ENCODE data around the gene P2RY8. TPM values are rescaled to one million over a fixed set of nuclear protein-coding genes. Genes with fewer than 3 reads are reported as not detected.

P2RY8 gene
- total RNA-seq, 4 donors from 2014 or later = 0.36 to 1.1 (median 0.62) TPM

DNA sequence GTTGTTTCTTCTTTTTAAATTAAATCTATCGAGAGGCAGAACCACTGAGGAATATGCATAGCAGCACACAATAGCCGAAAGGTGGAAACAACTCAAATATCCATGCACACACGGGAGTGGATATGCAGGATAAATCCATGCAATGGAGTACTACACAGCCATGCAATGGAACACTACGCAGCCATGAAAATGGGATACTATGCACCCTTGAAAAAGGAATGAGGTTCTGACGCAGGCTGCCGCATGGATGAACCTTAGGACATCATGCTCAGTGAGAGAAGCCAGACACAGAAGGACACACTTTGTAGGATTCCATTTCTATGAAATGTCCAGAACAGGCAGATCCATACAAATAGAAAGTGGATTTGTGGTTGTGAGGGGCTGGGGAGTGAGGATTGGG, 18.4 kb upstream of the P2RY8 start:
- TF ChIP-seq POLR2A (IDR thresholded peaks at IDR 0.05) = no peak
- TF ChIP-seq, protein P1, sequence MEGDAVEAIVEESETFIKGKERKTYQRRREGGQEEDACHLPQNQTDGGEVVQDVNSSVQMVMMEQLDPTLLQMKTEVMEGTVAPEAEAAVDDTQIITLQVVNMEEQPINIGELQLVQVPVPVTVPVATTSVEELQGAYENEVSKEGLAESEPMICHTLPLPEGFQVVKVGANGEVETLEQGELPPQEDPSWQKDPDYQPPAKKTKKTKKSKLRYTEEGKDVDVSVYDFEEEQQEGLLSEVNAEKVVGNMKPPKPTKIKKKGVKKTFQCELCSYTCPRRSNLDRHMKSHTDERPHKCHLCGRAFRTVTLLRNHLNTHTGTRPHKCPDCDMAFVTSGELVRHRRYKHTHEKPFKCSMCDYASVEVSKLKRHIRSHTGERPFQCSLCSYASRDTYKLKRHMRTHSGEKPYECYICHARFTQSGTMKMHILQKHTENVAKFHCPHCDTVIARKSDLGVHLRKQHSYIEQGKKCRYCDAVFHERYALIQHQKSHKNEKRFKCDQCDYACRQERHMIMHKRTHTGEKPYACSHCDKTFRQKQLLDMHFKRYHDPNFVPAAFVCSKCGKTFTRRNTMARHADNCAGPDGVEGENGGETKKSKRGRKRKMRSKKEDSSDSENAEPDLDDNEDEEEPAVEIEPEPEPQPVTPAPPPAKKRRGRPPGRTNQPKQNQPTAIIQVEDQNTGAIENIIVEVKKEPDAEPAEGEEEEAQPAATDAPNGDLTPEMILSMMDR (IDR thresholded peaks at IDR 0.05 in 4 of 5, conservative IDR thresholded peaks at IDR 0.05 in 1 of 5) = no peak
- Histone ChIP-seq H3K4me3 (no peak overlapping the region), H3K36me3 (no peaks in the 10 kb centered on the region), H3K27me3 (no peaks in the 10 kb centered on the region), H3K4me1 (no peaks in the 10 kb centered on the region), H3K27ac (peak overlapping the region in 1 of 4 donors; percentile 27), H3K9me3 (no peaks in the 10 kb centered on the region)
- intact Hi-C loops (cut with DNase I; ENCODE audit: low total_unique reads) (no loop called here), in situ Hi-C loops (cut with MboI; ENCODE audit: low sequenced_read_pairs in 4 of 4) (no loop called here)
- DNase-seq (no peak), ATAC-seq (no peak)

- Histone ChIP-seq H3K27ac (peak overlapping the region in 1 of 4 donors; percentile 27), H3K9me3 (no peaks in the 10 kb centered on the region), H3K4me1 (no peaks in the 10 kb centered on the region), H3K4me3 (no peak overlapping the region), H3K27me3 (no peaks in the 10 kb centered on the region), H3K36me3 (no peaks in the 10 kb centered on the region)
- DNase-seq (no peak), ATAC-seq (no peak)
- in situ Hi-C loops (cut with MboI; ENCODE audit: low sequenced_read_pairs in 4 of 4) (no loop called here), intact Hi-C loops (cut with DNase I; ENCODE audit: low total_unique reads) (no loop called here)
- no peak for TF ChIP-seq POLR2A (IDR thresholded peaks at IDR 0.05)
- TF ChIP-seq, protein P1 (IDR thresholded peaks at IDR 0.05 in 4 of 5, conservative IDR thresholded peaks at IDR 0.05 in 1 of 5) = no peak
These were observed 17.7 kb upstream of the P2RY8 start for GRCh38 chrX:1554469-1555210.

DNA sequence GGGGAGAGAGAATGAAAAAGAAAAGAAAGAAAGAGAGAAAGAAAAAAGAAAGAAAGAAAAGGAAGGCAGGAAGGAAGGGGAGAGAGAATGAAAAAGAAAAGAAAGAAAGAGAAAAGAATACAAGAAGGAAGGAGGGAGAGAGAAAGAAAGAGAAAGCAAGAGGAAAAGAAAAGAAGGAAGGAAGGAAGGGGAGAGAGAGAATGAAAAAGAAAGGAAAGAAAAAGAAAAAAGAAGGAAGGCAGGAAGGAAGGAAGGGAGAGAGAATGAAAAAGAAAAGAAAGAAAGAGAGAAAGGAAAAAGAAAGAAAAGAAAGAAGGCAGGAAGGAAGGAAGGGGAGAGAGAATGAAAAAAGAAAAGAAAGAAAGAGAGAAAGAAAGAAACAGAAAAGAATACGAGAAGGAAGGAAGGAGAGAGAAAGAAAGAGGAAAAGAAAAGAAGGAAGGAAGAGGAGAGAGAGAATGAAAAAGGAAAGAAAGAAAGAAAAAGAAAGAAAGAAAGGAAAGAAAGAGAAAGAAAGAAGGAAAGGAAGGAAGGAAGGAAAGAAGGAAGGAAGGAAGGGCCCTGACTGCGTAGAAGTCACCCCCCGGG, 15.1 kb upstream of the P2RY8 start:
- no peak overlapping the region for H3K27ac ChIP-seq
- H3K9me3 ChIP-seq = no peaks in the 10 kb centered on the region
- in situ Hi-C loops (cut with MboI; ENCODE audit: low sequenced_read_pairs in 4 of 4) = no loop called here
- ATAC-seq (no peak), DNase-seq (no peak)
- no peak overlapping the region for H3K4me3 ChIP-seq
- intact Hi-C loops (cut with DNase I; ENCODE audit: low total_unique reads) = no loop called here
- H3K27me3 ChIP-seq = no peaks in the 10 kb centered on the region
- TF ChIP-seq, protein P1 (IDR thresholded peaks at IDR 0.05 in 4 of 5, conservative IDR thresholded peaks at IDR 0.05 in 1 of 5) = no peak
- no peak for TF ChIP-seq POLR2A (IDR thresholded peaks at IDR 0.05)
- H3K36me3 ChIP-seq = no peaks in the 10 kb centered on the region
- H3K4me1 ChIP-seq = no peaks in the 10 kb centered on the region

GRCh38 chrX:1546691-1547251, 9.8 kb upstream of the P2RY8 start:
- in situ Hi-C loops (cut with MboI; ENCODE audit: low sequenced_read_pairs in 4 of 4) (no loop called here), intact Hi-C loops (cut with DNase I; ENCODE audit: low total_unique reads) (no loop called here)
- Histone ChIP-seq H3K27me3 (no peaks in the 10 kb centered on the region), H3K9me3 (no peaks in the 10 kb centered on the region), H3K4me3 (no peak overlapping the region), H3K4me1 (no peaks in the 10 kb centered on the region), H3K36me3 (no peaks in the 10 kb centered on the region), H3K27ac (peak overlapping the region in 3 of 4 donors; percentile 41 to 57 (median 48))
- peak in 1 of 2 donors; percentile 27 for ATAC-seq
- DNase-seq = no peak
- TF ChIP-seq, protein P1 (IDR thresholded peaks at IDR 0.05 in 4 of 5, conservative IDR thresholded peaks at IDR 0.05 in 1 of 5) = no peak
- no peak for TF ChIP-seq POLR2A (IDR thresholded peaks at IDR 0.05)

Measured in gastrocnemius medialis (tissue), 4 donors.